Measurements from ENCODE around the gene CAMKV.
"Not testable (repeated sequence)": the region's sequence is repeated elsewhere in the genome, so short reads cannot be mapped to it uniquely, and the experiment has no call there.

The CAMKV gene, protein sequence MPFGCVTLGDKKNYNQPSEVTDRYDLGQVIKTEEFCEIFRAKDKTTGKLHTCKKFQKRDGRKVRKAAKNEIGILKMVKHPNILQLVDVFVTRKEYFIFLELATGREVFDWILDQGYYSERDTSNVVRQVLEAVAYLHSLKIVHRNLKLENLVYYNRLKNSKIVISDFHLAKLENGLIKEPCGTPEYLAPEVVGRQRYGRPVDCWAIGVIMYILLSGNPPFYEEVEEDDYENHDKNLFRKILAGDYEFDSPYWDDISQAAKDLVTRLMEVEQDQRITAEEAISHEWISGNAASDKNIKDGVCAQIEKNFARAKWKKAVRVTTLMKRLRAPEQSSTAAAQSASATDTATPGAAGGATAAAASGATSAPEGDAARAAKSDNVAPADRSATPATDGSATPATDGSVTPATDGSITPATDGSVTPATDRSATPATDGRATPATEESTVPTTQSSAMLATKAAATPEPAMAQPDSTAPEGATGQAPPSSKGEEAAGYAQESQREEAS

GRCh38 chr3:49869525-49870126, at the start of gene CAMKV:
TSS of gene CAMKV (minus strand) at chr3:49869906. CDS start at chr3:49862388, 7,518 bp downstream.
- TF ChIP-seq, protein P1, sequence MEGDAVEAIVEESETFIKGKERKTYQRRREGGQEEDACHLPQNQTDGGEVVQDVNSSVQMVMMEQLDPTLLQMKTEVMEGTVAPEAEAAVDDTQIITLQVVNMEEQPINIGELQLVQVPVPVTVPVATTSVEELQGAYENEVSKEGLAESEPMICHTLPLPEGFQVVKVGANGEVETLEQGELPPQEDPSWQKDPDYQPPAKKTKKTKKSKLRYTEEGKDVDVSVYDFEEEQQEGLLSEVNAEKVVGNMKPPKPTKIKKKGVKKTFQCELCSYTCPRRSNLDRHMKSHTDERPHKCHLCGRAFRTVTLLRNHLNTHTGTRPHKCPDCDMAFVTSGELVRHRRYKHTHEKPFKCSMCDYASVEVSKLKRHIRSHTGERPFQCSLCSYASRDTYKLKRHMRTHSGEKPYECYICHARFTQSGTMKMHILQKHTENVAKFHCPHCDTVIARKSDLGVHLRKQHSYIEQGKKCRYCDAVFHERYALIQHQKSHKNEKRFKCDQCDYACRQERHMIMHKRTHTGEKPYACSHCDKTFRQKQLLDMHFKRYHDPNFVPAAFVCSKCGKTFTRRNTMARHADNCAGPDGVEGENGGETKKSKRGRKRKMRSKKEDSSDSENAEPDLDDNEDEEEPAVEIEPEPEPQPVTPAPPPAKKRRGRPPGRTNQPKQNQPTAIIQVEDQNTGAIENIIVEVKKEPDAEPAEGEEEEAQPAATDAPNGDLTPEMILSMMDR (IDR thresholded peaks at IDR 0.05; ENCODE audit: low read depth, low read length, missing control alignments) = no peak
- H3K4me3 ChIP-seq (ENCODE audit: low read depth, low read length) = peak within 1 kb of the TSS; percentile 28
- in situ Hi-C loops (cut with HindIII; ENCODE audit: low sequenced_read_pairs) = loop anchor here (5.0 to 25.0 kb wide), 3 partner anchors 98 to 193 kb away; no protein-coding TSS in a partner anchor
- no peak for DNase-seq (ENCODE audit: low read depth)

- H3K4me3 ChIP-seq (ENCODE audit: low read depth, low read length); DNase-seq (ENCODE audit: low read depth); in situ Hi-C loops (cut with HindIII; ENCODE audit: low sequenced_read_pairs): not testable (repeated sequence)
Observed at GRCh38 chr3:49917806-49918590, 48.3 kb upstream of the CAMKV start.

DNA sequence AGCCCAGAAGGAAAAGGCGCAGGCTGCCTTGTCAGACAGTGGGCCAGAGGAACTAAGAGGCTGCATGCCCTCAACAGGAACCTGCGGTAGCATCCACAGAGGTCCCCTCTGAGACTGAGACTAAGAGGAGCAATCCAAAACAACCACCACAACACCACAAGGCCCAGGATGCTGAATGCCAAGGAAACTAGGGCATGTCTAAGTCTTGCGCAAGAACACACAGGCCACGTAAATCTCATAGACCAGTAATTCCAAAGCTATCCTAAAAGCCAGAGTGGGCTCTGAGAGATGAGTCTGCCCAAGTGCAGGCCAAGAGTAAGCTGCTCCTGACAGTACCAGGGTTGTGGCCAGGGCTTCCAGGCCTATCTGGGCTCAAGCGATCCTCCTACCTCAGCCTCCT, 47.0 kb upstream of the CAMKV start:
- in situ Hi-C loops (cut with HindIII; ENCODE audit: low sequenced_read_pairs) = no loop called here
- TF ChIP-seq, protein P1 (IDR thresholded peaks at IDR 0.05; ENCODE audit: low read depth, low read length, missing control alignments) = no peak
- H3K4me3 ChIP-seq (ENCODE audit: low read depth, low read length) = no peak overlapping the region
- DNase-seq (ENCODE audit: low read depth) = no peak

- H3K4me3 ChIP-seq (ENCODE audit: low read depth, low read length) = no peak overlapping the region
- in situ Hi-C loops (cut with HindIII; ENCODE audit: low sequenced_read_pairs) = no loop called here
- no peak for DNase-seq (ENCODE audit: low read depth)
- TF ChIP-seq, protein P1 (IDR thresholded peaks at IDR 0.05; ENCODE audit: low read depth, low read length, missing control alignments) = no peak
Observed at GRCh38 chr3:49914906-49915305, 45.2 kb upstream of the CAMKV start.

DNA sequence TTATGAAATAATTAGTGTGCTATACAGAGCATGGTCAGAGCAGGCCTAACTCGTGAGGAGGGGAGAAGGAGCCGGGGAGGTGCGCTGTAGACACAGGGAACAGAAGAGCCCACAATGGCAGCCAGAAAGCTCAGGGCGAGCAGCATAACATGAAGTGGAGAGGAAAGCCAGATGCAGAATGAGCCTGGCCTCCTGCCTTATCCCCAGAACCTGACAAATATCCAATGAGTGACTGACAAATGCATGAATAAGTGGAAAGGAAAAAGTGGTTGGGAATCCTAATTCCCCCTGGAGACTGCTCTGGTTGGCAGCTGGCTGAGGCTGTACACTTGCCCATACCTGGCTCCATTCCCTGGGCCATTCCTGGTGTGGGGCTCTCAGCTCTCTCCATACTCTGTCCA, 43.2 kb upstream of the CAMKV start:
- H3K4me3 ChIP-seq (ENCODE audit: low read depth, low read length) = no peak overlapping the region
- in situ Hi-C loops (cut with HindIII; ENCODE audit: low sequenced_read_pairs) = no loop called here
- DNase-seq (ENCODE audit: low read depth) = no peak
- TF ChIP-seq, protein P1 (IDR thresholded peaks at IDR 0.05; ENCODE audit: low read depth, low read length, missing control alignments) = no peak

DNA sequence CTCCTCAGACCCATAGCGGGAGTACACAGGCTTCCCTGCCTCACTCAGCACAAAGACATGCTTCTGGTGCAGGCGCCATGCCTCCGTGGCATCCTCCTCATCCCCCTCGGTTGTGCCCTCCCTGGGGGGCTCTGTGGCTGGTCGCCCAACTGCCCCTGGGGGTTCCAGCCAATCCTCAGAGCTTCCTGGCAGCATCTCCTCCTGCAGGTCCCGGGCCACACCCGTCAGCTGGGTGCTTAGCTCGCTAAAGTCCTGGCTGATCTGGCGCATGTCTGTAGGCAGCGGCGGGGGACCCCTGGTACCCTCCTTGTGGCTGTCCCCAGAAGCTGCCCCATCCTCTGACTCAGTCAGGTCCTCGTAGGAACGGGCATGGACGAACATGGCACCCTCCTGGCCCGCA, 41.9 kb upstream of the CAMKV start:
- TF ChIP-seq, protein P1 (IDR thresholded peaks at IDR 0.05; ENCODE audit: low read depth, low read length, missing control alignments) = no peak
- no peak overlapping the region for H3K4me3 ChIP-seq (ENCODE audit: low read depth, low read length)
- in situ Hi-C loops (cut with HindIII; ENCODE audit: low sequenced_read_pairs) = no loop called here
- no peak for DNase-seq (ENCODE audit: low read depth)

Measured in astrocyte of the cerebellum (primary cell).